ENCODE data around the gene HIGD2B.
"Not testable (repeated sequence)": the region's sequence is repeated elsewhere in the genome, so short reads cannot be mapped to it uniquely, and the experiment has no call there.

HIGD2B gene

GRCh38 chr15:72685925-72686794 lies at the start of gene HIGD2B, which contains the start of gene BBS4:
HIGD2B (minus strand) TSS chr15:72686182; CDS start chr15:72676374, 9,808 bp downstream.
BBS4 (plus strand) TSS chr15:72686207; CDS start chr15:72686228, 21 bp downstream.
- peak; percentile 46 to 49 for DNase-seq (ENCODE audit: low read depth in 2 of 2)

GRCh38 chr15:72735111-72735510 lies 49.1 kb upstream of the HIGD2B start:
- no peak for DNase-seq (ENCODE audit: low read depth in 2 of 2)

GRCh38 chr15:72733941-72734738 lies 48.2 kb upstream of the HIGD2B start:
- no peak for DNase-seq (ENCODE audit: low read depth in 2 of 2)

GRCh38 chr15:72732516-72732915 lies 46.5 kb upstream of the HIGD2B start:
- DNase-seq (ENCODE audit: low read depth in 2 of 2): no peak

- DNase-seq (ENCODE audit: low read depth in 2 of 2): no peak
Observed at GRCh38 chr15:72732086-72732485, 46.1 kb upstream of the HIGD2B start.

GRCh38 chr15:72728821-72729220 lies 42.8 kb upstream of the HIGD2B start:
- DNase-seq (ENCODE audit: low read depth in 2 of 2): no peak

- DNase-seq (ENCODE audit: low read depth in 2 of 2): not testable (repeated sequence)
Observed at GRCh38 chr15:72728249-72728648, 42.3 kb upstream of the HIGD2B start.

GRCh38 chr15:72727154-72727553 lies 41.2 kb upstream of the HIGD2B start:
- no peak for DNase-seq (ENCODE audit: low read depth in 2 of 2)

GRCh38 chr15:72725851-72726250 lies 39.9 kb upstream of the HIGD2B start:
- not testable (repeated sequence) for DNase-seq (ENCODE audit: low read depth in 2 of 2)

GRCh38 chr15:72725446-72725845 lies 39.5 kb upstream of the HIGD2B start:
- DNase-seq (ENCODE audit: low read depth in 2 of 2): no peak

- DNase-seq (ENCODE audit: low read depth in 2 of 2): no peak
Observed at GRCh38 chr15:72724028-72724427, 38.0 kb upstream of the HIGD2B start.

- DNase-seq (ENCODE audit: low read depth in 2 of 2): peak; percentile 28 to 31
Observed at GRCh38 chr15:72722071-72722696, 36.2 kb upstream of the HIGD2B start.

- DNase-seq (ENCODE audit: low read depth in 2 of 2): not testable (repeated sequence)
Observed at GRCh38 chr15:72708551-72709303, 22.7 kb upstream of the HIGD2B start.

- no peak for DNase-seq (ENCODE audit: low read depth in 2 of 2)
Observed at GRCh38 chr15:72706266-72706665, 20.3 kb upstream of the HIGD2B start.

- no peak for DNase-seq (ENCODE audit: low read depth in 2 of 2)
Observed at GRCh38 chr15:72700076-72700475, 14.1 kb upstream of the HIGD2B start.

GRCh38 chr15:72698938-72699337 lies 13.0 kb upstream of the HIGD2B start:
- DNase-seq (ENCODE audit: low read depth in 2 of 2): no peak

GRCh38 chr15:72690938-72691337 lies 5.0 kb upstream of the HIGD2B start:
- no peak for DNase-seq (ENCODE audit: low read depth in 2 of 2)

GRCh38 chr15:72688697-72689096 lies 2.7 kb upstream of the HIGD2B start:
- DNase-seq (ENCODE audit: low read depth in 2 of 2): no peak

- no peak for DNase-seq (ENCODE audit: low read depth in 2 of 2)
Observed at GRCh38 chr15:72685301-72685924, 569 bp downstream of the HIGD2B start.

GRCh38 chr15:72682772-72683171 lies 3.2 kb downstream of the HIGD2B start:
- DNase-seq (ENCODE audit: low read depth in 2 of 2): no peak

- no peak for DNase-seq (ENCODE audit: low read depth in 2 of 2)
Observed at GRCh38 chr15:72680931-72681330, 5.1 kb downstream of the HIGD2B start.
